Loucy (cell line): ENCODE measurements around the gene ADAMTS2.

Experiments
- H2AFZ ChIP-seq: fragments of 200-600 bp; sonication (generic); 2 replicates; pipeline ENCODE4 v1.6.0; 2016; ENCODE audit warnings: antibody characterized with exemption, mild to moderate bottlenecking, low read length, moderate library complexity
- H3F3A ChIP-seq: fragments of 200-600 bp; 2 replicates; pipeline ENCODE4 v1.6.0; 2016; ENCODE audit warnings: antibody characterized with exemption, low read depth, mild to moderate bottlenecking
- H3K27me3 ChIP-seq: fragments of 200-600 bp; sonication (generic); 2 replicates; pipeline ENCODE4 v1.6.1; 2014; ENCODE audit warnings: low read length, mild to moderate bottlenecking; ENCODE audit not compliant: insufficient read depth, poor library complexity, severe bottlenecking
- H3K36me3 ChIP-seq: fragments of 200-600 bp; sonication (generic); 2 replicates; pipeline ENCODE4 v1.6.1; 2016; ENCODE audit warnings: low read length; ENCODE audit not compliant: insufficient read depth
- H3K4me1 ChIP-seq: fragments of 200-600 bp; sonication (generic); 2 replicates; pipeline ENCODE4 v1.5.1; 2014; ENCODE audit warnings: low read length, mild to moderate bottlenecking; ENCODE audit not compliant: insufficient read depth, poor library complexity, severe bottlenecking
- H3K4me2 ChIP-seq: fragments of 200-600 bp; sonication (generic); 2 replicates; pipeline ENCODE4 v1.6.0; 2014; ENCODE audit warnings: antibody characterized with exemption, low read length, low read depth, mild to moderate bottlenecking; ENCODE audit not compliant: poor library complexity, severe bottlenecking
- H3K4me3 ChIP-seq: fragments of 200-600 bp; sonication (generic); 2 replicates; pipeline ENCODE4 v1.5.1; 2014; ENCODE audit warnings: low read length, mild to moderate bottlenecking, mixed read lengths; ENCODE audit not compliant: poor library complexity, severe bottlenecking
- H3K79me2 ChIP-seq: fragments of 200-600 bp; sonication (generic); 2 replicates; pipeline ENCODE4 v1.6.1; 2014; ENCODE audit warnings: low read length; ENCODE audit not compliant: insufficient read depth
- H3K9ac ChIP-seq: fragments of 200-600 bp; sonication (generic); 2 replicates; pipeline ENCODE4 v1.6.0; 2014; ENCODE audit warnings: mild to moderate bottlenecking, low read depth, low read length, moderate library complexity; ENCODE audit not compliant: poor library complexity, severe bottlenecking
- H3K9me2 ChIP-seq: fragments of 200-600 bp; sonication (generic); replicated peaks from 2 replicates; pipeline ENCODE4 v1.6.1; 2016; ENCODE audit warnings: low read depth, low read length, mixed read lengths
- H3K9me3 ChIP-seq: fragments of 200-600 bp; sonication (generic); 2 replicates; pipeline ENCODE4 v1.6.1; 2014; ENCODE audit warnings: mild to moderate bottlenecking, antibody characterized with exemption, low read length, low read depth; ENCODE audit not compliant: insufficient read depth
- H4K20me1 ChIP-seq: fragments of 200-600 bp; sonication (generic); 2 replicates; pipeline ENCODE4 v1.6.0; 2014; ENCODE audit warnings: antibody characterized with exemption, low read length, mild to moderate bottlenecking; ENCODE audit not compliant: insufficient read depth, poor library complexity, severe bottlenecking
- CTCF ChIP-seq: fragments of 200-600 bp; sonication (generic); conservative IDR thresholded peaks from 2 replicates; pipeline ENCODE4 v1.5.1; 2014; ENCODE audit warnings: mild to moderate bottlenecking, antibody characterized with exemption, low read length
- EZH2phosphoT487 ChIP-seq: fragments of 200-600 bp; IDR thresholded peaks from 2 replicates; pipeline ENCODE4 v1.6.1; 2018; ENCODE audit warnings: antibody characterized with exemption, mild to moderate bottlenecking, moderate library complexity, borderline replicate concordance

The ADAMTS2 gene

GRCh38 chr5:179231309-179231708 lies 114.0 kb downstream of the ADAMTS2 start:
- no peaks in the 10 kb centered on the region for H3K79me2 ChIP-seq
- H3K4me2 ChIP-seq: no peak overlapping the region
- H3K9ac ChIP-seq: no peak overlapping the region
- H3K4me3 ChIP-seq: no peak overlapping the region
- no peaks in the 10 kb centered on the region for H3K4me1 ChIP-seq
- no peaks in the 10 kb centered on the region for H3K36me3 ChIP-seq
- H2AFZ ChIP-seq: no peak overlapping the region
- TF ChIP-seq EZH2phosphoT487: no peak
- no peak for TF ChIP-seq CTCF
- H3F3A ChIP-seq: no peaks in the 10 kb centered on the region
- H3K9me3 ChIP-seq: no peaks in the 10 kb centered on the region
- H3K9me2 ChIP-seq: no peaks in the 10 kb centered on the region
- no peaks in the 10 kb centered on the region for H3K27me3 ChIP-seq
- no peaks in the 10 kb centered on the region for H4K20me1 ChIP-seq

GRCh38 chr5:179230061-179230461 lies 115.2 kb downstream of the ADAMTS2 start:
- TF ChIP-seq CTCF: no peak
- H3K4me3 ChIP-seq: no peak overlapping the region
- H3F3A ChIP-seq: no peaks in the 10 kb centered on the region
- H3K36me3 ChIP-seq: no peaks in the 10 kb centered on the region
- H3K79me2 ChIP-seq: no peaks in the 10 kb centered on the region
- no peaks in the 10 kb centered on the region for H3K4me1 ChIP-seq
- H3K9me3 ChIP-seq: no peaks in the 10 kb centered on the region
- H2AFZ ChIP-seq: no peak overlapping the region
- no peak overlapping the region for H3K4me2 ChIP-seq
- H3K9me2 ChIP-seq: no peaks in the 10 kb centered on the region
- H3K9ac ChIP-seq: no peak overlapping the region
- H4K20me1 ChIP-seq: no peaks in the 10 kb centered on the region
- H3K27me3 ChIP-seq: no peaks in the 10 kb centered on the region

GRCh38 chr5:179229331-179229831 lies 115.9 kb downstream of the ADAMTS2 start:
- H3K79me2 ChIP-seq: no peaks in the 10 kb centered on the region
- H3K27me3 ChIP-seq: no peaks in the 10 kb centered on the region
- H3K4me3 ChIP-seq: no peak overlapping the region
- H3K36me3 ChIP-seq: no peaks in the 10 kb centered on the region
- TF ChIP-seq EZH2phosphoT487 (no peak), CTCF (no peak)
- no peak overlapping the region for H3K4me2 ChIP-seq
- H3F3A ChIP-seq: no peaks in the 10 kb centered on the region
- no peak overlapping the region for H2AFZ ChIP-seq
- H3K9me3 ChIP-seq: no peaks in the 10 kb centered on the region
- H4K20me1 ChIP-seq: no peaks in the 10 kb centered on the region
- H3K4me1 ChIP-seq: no peaks in the 10 kb centered on the region
- H3K9ac ChIP-seq: no peak overlapping the region
- no peaks in the 10 kb centered on the region for H3K9me2 ChIP-seq
